ENCODE measurements around the gene GNAQ.
"Not testable (repeated sequence)": the region's sequence is repeated elsewhere in the genome, so short reads cannot be mapped to it uniquely, and the experiment has no call there.

The GNAQ gene

DNA sequence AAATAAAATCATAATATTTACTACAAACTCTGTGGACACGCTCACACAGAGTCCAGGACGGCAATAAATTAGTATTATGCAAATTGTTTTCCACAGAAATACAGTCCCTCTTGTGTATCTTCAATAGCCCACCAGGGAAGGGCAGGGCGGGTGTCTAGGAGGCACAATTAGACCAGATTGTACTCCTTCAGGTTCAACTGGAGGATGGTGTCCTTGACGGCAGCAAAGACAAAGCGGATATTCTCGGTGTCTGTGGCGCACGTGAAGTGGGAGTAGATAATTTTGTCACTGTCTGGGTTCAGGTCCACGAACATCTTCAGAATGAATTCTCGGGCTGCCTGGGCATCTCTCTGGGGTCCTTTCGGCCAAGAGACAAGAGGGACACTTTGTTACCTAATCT is 310.5 kb downstream of the GNAQ start:
- DNase-seq, result not testable (repeated sequence)

DNA sequence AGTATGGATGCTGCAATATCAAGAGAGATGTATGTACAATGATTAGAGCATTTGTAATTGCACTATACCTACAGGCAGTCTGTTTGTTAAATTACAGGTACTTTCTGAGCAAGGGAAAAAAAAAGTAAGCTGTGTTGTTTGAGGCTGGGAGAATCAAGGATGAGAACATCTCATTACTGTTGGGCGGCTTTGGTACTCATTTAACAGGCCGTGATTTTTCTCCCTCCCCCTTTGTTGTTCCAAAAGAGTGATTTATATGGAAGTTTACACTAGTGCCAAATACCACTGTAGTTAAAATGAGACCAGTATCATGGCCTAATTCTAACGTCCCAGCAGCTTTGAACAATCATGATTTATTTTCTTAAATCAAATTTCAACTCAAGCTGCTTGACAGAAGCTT is 312.3 kb downstream of the GNAQ start:
- DNase-seq, result no peak

DNA sequence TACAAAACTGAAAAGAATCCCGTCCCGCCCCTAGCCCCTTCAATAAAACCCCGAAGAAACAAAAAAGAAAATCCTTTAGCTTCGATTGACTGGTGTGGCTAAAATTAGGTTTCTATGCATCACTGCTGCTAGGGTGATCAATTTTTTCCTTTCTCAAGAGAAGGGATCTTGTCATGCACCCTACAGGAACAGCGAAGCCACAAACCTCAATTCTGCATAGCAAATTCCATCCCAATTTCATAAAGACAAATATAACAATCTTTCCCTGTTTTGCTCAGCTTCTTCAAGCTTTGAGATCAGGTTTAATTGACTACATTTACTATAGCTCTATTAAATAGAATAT is 313.3 kb downstream of the GNAQ start:
- not testable (repeated sequence) for DNase-seq

DNA sequence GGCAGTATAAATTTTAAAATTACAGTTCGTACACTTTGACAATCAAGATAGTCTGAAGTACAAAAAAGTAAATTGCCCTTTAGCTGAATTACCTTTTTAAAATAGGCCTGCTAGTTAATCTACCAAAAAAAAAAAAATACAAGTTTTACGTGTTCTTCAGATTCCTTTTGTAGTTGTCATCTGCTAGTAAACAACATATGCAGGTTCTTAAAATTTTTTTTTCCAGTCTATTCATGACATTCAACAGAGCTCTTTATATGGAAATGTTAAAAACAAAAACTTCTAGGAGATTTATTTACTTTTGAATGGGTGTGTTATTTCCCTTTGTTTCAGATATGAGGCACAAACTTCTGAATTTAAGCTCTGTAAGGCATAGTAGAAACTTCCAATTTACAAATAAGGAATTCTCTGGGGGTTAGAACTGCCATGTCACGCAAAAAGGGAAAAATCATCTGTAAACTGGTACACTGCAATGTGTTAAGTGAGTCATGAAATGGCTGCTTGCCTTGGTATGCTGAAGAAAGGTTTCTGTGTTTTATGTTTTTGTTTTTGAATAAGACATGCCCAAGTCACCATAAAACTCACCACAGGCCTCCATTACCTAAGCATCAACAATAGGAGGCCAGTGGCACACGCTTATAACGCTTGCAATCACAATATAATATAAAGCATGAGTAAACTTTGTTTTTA is 313.9 kb downstream of the GNAQ start:
- DNase-seq, result not testable (repeated sequence)

DNA sequence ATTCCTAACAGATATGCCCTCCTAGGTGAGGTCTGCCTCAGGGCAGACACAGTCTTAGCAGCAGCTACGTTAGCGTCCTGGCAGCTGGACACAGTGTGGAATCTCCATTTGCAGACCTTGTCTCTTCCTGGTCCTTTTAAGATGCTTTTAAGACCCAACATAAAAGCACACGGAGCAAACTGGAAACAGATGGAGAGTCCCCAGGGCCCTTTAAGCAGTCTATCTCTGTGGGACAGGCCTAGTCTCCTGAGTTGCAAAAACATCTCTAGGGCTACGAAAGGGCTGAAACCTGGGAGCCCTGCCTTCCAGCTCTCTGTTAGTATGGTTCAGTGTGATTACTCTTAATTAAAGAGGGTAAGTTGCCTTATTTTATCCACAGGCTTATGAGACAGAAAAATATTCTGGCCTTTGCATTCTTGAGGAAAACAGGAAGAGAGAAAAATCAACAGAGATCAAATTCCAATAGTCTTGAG is 317.5 kb downstream of the GNAQ start:
- no peak for DNase-seq

DNA sequence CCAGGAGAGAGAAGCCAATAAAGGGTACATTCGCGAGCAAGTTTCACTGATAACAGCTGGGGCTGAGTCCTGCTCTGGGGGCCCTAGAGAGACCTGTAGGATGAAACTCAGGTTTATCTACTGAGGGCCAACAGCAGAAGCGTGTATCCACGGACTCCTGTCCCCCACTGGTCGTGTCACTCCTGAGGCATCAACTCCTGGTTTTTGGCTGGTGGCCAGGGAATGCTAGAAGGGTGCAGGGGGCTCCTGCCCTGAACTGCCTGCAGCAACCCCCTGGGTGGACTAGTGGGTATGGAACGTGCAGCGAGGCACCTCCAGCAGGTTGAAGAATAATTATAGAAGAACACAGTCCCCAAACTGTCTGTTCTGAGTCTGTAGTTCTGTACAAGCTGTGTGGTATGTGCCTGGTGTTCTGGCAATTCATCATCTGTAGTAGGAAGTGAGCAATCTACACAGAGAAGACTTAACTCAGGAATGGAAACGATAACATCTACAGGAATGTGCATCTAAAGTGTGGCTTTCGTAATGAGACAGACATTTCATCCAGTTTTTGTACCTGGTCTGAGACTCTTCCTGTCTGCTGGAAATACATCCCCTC is 319.0 kb downstream of the GNAQ start:
- no peak for DNase-seq

DNA sequence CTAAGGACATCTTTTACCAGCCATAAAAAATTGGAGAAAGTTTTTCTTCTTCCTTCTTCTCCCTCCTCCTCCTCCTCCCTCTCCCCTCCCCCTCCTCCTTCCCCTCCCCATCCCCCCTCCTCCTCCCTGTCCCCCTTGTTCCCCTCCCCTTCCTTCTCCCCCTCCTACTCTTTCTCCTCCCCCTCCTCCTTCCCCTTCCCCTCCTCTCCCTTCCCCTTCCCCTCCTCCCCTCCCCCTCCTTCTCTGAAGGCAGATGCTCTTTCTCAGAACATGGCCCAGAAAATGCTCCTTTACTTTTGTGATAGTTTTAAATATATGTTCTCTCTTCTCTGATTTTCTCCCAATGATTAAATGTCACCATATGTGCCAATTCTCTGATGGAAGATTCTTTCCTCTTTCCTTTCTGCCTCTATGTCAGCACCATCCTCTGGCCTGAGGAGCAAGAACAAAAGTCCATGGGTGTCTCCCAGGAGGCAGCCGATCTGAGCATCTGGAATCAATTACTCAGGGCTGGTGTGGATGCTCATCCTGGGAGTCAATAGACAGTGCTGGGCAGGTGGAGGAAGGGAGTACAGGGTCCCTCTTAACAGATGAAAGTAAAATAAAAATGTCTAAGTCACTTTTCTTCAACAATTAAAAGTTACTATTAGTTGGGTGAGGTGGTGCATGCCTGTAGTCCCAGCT is 320.5 kb downstream of the GNAQ start:
- DNase-seq, result no peak

DNA sequence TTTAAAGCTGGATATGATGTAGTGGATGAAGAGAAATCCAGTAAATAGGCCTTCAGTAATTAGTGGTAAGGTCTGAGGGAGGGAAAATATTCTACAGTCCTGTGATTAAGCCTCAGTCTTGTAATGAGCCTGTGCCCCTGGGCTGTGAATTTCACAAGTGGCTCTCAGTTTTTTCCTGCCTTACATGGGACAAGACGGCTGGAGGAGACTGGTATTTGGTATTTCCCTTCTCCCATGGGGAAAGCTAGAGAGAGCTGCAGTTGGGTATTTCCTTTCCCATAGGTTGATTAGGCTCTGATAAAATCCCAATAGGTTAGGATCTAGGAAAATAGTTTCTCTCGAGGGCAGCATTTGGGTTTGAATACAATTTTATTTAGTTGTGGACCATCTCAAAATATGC is 321.3 kb downstream of the GNAQ start:
- DNase-seq, result no peak

DNA sequence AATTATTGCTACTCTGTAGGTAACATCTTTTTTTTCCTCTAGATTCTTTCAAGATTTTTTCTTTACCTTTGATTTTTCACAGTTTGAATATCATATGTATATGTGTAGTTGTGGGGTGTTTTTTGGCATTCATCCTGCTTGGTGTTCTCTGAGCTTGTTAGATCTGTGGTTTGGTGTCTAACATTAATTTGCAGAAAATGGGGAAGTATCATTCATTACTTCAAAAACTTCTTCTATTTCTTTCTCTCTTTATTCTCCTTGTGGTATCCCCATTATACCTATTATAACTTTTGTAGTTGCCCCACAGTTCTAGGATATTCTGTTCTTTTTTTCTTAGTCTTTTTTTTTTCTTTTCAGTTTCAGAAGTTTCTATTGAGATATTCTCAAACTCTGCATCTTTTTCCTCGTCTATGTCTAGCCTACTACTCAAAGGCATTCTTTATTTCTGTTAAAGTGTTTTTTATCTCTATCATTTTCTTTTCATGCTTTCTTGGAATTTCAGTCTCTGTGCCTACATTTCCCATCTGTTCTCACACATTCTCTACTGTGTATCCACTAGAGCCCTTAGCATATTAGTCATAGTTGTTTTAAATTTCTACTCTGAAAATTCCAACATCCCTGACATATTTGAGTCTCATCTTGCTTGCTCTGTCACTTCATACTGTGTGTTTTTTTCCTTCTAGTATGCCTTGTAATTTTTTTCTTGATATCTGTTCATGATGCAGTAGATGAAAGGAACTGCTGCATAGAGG is 323.4 kb downstream of the GNAQ start:
- no peak for DNase-seq

DNA sequence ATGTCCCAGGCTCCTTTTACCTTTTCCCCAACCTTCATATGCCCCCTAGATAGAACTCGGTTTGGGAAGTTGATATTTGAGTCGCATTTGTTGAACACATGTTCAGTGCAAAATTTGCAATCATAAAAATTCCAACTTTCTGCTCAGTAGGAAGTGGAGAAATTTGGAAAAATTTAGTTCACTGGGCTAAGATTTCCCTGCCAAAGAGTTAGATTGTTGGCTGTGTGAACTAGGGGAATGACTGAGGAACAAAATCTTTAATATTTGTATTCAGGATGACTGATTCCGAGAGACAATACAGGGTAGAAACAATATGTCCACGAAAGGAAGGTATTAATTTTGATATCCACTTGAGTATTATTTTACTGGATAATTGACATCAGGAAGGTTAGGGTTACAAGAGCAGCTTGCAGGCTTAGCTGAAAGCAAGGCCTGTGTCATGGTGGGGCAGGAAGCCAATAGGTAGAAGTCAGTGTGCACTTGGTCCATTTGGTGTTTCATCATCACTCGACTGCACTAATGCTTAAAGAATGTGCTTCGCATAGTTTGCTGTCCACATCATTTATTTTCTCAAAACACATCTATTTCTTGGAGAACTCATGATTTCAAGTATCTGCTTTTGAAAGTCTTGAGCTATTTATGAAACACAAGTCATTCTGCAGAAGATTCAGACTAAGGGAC is 324.1 kb downstream of the GNAQ start:
- DNase-seq, result no peak

DNA sequence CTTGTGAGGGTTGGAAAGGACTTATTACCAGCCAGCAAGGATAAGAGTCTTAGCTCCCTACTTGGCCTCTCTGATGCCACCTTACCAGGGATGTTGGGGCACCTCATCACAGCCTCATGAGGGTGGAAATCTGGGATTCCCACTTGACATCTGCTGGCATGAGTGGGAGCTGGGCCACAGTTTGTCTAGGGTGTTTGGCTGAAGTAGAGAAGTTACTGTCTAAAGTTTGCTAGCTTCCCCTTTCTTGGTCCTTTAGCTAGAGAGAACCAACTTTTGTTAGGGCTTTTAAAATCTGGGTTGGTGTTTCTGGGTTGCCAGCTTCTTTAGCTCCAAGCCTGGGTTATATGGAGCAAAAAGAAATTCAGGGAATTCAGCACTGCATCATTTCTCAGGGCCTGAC is 326.0 kb downstream of the GNAQ start:
- DNase-seq, result no peak

DNA sequence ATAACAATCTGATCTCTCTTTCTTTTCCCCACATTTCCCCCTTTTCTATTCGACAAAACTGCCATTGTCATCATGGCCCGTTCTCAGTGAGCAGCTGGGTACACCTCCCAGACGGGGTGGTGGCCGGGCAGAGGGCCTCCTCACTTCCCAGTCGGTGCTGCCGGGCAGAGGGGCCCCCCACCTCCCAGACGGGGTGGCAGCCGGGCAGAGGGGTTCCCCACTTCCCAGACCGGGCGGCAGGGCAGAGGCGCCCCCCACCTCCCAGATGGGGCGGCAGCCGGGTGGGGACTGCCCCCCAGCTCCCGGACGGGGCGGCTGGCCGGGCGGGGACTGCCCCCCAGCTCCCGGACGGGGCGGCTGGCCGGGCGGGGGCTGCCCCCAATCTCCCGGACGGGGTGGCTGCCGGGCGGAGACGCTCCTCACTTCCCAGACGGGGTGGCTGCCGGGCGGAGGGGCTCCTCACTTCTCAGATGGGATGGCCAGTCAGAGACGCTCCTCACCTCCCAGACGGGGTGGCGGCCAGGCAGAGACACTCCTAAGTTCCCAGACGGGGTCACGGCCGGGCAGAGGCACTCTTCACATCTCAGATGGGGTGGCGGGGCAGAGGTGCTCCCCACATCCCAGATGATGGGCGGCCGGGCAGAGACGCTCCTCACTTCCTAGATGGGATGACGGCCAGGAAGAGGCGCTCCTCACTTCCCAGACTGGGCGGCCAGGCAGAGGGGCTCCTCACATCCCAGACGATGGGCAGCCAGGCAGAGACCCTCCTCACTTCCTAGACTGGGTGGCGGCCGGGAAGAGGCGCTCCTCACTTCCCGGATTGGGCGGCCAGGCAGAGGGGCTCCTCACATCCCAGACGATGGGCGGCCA is 328.9 kb downstream of the GNAQ start:
- DNase-seq, result not testable (repeated sequence)

DNA sequence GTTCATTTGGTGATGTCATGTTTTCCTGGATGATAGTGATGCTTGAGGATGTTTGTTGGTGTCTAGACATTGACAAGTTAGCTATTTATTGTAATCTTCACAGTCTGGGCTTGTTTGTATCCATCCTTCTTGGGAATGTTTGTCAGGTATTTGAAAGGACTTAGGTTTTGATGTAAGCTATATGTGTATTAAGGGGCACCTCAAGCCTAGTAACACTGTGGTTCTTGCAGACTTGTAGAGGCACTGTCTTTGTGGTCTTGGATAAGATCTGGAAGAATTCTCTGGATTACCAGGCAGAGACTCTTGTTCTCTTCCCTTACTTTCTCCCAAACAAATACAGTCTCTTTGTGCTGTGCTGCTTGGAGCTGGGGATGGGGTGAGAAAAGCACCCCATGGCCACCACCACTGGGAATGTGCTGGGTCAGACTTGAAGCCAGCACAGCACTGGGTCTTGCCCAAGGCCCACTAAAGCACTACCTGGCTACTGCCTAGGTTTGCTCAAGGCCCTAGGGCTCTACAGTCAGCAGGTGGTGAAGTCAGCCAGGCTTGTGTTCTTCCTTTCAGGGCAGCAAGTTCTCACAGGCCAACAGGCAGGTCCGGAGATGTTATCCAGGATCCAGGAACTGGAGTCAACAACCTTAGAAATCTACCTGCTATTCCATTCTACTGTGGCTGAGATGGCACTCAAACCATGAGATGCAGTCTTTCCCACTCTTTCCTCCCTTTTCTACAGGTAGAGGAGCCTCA is 334.2 kb downstream of the GNAQ start:
- DNase-seq, result no peak

DNA sequence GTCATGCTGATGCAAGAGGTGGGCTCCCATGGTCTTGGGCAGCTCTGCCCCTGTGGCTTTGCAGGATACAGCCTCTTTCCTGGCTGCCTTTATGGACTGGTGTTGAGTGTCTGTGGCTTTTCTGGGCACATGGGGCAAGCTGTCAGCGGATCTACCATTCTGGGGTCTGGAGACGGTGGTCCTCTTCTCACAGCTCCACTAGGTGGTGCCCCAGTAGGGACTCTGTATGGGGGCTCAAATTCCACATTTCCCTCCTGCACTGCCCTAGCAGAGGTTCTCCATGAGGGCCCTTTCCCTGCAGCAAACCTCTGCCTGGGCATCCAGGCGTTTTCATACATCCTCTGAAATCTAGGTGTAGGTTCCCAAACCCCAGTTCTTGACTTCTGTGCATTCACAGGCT is 340.9 kb downstream of the GNAQ start:
- not testable (repeated sequence) for DNase-seq

DNA sequence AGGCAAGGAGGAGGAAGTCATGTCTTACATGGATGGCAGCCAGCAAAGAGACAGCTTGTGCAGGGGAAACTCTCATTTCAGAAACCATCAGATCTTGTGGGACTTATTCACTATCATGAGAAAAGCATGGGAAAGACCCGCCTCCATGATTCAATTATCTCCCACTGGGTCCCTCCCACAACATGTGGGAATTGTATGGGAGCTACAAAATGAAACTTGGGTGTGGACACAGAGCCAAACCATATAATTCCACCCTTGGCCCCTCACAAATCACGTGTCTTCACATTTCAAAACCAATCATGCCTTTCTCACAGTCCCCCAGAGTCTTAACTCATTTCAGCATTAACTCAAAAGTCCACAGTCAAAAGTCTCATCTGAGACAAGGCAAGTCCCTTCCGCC is 341.5 kb downstream of the GNAQ start:
- DNase-seq, result not testable (repeated sequence)

DNA sequence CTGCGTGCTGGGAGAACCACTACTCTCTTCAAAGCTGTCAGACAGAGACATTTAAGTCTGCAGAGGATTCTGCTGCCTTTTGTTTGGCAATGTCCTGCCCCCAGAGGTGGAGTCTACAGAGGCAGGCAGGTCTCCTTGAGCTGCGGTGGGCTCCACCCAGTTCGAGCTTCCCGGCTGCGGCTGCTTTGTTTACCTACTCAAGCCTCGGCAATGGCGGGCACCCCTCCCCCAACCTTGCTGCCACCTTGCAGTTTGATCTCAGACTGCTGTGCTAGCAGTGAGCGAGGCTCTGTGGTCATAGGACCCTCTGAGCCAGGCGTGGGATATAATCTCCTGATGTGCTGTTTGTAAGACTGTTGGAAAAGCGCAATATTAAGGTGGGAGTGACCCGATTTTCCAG is 343.9 kb downstream of the GNAQ start:
- not testable (repeated sequence) for DNase-seq

DNA sequence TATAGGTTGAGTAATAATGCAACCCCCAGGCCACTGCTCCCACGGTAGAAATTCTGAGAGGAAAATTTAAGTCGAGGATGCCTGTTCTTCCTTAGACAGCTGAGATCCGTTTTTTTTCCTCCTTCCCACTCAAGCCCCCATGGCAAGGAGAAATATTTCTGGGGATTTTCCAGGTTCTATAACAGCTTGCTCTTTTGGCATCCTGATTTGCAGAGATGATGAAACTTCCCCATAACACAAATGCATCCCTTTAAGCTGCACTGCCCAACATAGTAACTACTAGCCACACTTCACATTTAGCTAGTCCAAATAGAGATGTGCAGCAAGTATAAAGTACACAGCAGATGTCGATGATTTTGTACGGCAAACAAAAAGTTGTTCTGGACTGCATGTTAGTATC is 351.0 kb downstream of the GNAQ start:
- DNase-seq, result no peak

DNA sequence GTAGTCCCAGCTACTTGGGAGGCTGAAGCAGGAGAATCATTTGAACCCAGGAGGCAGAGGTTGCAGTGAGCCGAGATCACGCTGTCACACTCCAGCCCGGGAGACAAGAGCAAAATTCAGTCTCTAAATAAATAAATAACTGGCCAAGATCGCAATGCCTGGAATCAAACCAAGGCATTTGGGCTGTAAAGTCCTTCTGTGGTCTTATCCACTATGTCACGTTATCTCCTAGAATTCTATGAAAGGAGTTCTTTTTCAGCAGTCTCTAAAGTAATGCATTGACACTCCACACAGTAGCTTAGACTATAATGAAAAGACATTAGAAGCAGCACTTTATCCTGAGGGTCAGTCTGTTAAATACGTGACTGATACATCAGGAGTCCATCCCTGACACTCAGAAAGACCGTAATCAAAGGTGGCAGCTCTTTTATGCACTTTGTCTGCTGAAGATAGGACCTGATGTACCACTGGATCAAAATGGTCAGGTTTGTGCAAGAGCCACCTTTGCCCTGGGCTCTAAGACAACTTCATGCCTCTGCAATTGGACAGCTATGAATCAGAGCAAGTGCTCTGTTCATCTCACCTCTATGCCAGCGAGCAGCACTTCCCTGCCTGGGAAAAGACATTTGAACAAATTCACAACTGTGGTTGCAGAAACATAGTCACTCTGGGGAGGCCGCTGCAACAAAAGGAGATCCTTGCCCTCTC is 351.8 kb downstream of the GNAQ start:
- no peak for DNase-seq

DNA sequence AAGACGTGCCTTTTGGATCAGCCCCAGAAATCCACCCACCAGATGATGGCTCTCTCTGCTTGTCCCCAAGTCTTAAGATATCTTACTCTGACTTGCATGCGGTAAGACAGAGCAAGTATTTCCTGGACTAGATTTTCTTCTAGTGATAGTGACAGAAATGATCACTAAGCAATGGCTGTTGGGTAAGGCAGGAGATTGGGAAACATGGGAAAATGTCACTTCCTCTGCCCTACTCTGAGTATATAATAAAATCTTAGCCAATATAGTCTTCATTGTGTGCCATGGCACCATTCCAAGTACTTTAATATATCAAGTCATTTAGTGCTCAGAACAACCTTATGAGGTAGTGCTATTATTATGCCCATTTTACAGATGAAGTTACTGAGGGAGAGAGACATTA is 352.5 kb downstream of the GNAQ start:
- DNase-seq, result no peak

DNA sequence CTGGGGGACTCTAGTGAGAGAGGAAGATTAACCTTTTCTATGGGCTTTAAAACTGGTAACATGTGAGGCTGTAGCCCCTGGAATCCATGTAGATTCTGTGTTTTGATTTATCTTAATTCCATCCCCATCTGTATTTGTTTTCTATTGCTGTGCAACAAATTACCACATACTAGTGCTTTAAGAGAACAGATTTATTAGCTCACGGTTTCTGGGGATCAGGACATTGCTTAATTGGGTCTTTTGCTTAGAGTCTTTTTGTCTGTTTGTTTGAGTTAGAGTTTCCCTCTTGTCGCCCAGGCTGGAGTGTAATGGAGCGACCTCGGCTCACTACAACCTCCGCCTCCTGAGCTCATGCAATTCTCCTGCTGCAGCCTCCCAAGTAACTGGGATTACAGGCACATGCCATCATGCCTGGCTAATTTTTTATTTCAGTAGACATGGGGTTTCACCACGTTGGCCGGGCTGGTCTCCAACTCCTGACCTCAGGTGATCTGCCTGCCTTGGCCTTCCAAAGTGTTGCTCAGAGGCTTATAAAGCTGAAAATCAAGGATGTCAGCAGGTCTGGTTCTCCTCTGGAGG is 353.6 kb downstream of the GNAQ start:
- no peak for DNase-seq

Measured in NCI-H1092 (cell line).